ENCODE results near the gene UVRAG.
"Not testable (repeated sequence)": the region's sequence is repeated elsewhere in the genome, so short reads cannot be mapped to it uniquely, and the experiment has no call there.

The UVRAG gene

DNA sequence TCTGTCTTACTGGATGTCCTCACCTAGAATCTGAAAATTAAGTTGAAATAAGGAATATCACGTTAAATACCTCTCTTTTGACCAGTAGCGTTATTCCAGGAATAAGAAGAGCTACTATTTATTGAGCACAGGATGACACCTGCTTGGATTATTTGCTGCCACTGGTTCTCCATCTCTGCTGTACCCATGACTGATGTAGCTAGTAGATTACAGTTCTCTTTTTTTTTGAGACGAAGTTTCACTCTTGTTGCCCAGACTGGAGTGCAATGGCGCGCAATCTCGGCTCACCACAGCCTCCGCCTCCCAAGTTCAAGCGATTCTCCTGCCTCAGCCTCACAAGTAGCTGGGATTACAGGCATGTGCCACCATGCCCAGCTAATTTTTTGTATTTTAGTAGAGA lies 65.3 kb downstream of the UVRAG start:
- not testable (repeated sequence) for DNase-seq

DNA sequence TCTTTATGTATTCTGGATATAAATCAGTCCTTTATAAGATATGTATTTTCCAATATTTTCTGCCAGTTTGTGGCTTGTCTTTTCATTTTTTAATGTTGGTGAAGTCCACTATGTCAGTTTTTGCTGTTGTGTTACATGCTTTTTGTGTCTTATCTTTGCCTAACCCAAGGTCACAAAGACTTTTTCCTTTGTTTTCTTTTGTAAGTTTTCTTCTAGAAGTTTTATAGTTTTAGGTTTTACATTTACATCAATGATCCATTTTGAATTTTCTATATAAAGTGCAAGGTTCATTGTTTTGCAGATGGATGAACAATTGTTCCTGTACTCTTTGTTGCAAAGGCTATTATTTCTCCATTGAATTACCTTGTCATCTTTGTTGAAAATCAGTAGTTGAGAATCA lies 69.3 kb downstream of the UVRAG start:
- no peak for DNase-seq

DNA sequence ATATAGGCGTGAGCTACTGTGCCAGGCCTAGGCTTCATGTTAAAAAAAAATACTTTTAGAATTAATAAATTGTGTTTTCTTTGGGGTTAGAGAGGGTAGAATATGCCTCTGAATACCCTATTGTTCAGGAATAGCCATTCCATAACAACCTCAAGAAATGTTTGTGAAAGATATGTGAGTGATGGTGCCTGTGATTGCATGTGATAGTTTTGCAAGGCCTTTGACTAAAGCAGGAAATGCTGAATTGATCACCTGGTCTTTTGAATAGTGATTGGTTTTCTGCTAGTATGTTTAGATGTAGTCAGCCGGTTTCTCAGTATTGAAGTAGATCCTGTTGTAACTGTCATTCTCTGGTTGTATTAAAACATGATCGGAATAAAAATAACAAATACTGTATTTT lies 73.4 kb downstream of the UVRAG start:
- no peak for DNase-seq

DNA sequence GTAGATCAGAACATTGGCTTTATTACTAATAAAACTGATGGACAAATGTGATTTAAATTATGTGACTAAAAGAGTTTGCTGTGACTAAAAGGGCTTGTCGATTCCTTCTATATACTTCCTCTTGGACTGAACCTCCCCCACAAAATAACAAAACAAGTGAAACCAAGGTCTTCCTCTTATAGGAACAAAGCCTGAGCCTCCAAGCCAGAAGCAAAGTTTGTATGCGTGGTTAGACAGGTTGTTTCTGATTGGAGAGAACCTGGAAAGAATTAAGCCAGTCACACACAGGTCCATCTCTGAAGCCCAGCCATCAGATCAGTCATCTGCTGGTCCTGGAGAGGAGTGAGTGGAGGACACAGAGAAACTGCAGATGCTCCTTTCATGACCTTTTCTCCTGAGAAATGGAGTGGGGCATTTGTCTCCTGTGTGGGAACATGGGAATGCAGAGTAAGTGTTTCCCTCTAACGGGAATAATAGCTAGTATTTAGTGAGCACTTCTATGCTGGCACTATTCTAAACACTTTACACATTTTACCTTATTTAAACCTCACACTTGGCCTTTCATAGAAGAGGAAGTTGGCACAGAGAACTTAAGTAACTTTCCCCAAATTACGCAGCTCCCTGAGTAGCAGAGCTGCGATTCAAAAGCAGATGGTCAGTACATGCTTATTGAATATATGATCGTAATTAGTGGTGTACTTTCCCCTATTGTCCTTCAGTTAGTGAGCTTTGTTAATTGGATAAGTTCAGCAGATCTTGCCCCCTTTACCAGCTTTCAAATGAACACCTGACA lies 77.1 kb downstream of the UVRAG start:
- no peak for DNase-seq

DNA sequence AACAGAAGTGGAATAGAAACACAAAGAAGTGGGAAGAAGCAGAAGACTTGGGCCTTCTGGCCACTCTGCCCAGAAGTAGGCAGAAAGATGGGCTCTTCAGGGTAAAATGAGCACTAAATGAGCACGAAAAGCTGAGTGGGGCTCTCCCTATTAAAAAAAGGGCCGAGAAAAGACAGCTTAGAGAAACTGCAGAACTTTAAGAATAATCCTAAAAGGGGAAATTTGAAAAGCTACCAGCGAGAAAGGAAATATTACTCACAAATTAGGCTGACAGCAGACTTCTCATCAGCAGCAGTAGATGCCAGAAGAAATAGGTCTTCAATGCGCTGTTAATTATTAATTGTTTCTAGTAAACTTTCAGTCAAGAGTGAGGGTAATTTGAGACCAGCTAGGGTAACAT lies 78.2 kb downstream of the UVRAG start:
- DNase-seq = no peak

DNA sequence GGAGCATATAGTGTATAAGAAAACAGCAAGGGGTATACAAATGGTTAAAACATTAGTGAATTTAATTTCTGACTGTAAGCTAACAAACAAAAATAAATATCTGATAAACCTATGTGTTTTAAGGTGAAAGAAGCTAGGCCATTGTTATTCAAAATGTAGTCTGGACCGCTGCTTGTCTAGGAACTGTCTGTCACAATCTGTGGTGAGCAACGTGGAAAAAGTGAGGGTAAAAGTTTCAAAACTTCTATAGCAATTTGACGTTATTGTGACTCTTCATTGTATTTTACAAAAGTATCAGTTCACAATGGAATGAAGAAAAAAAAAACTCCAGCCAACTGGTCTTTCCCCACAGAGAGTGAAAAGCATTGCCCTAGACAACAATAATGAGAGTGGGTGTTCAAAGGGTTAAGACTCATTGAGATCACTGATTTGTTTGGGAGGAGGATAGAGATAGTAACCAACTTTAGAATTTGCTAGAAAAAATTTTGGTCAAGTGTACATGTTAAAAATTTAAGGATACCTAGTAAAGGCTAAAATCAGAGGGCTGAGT lies 79.1 kb downstream of the UVRAG start:
- DNase-seq = no peak

DNA sequence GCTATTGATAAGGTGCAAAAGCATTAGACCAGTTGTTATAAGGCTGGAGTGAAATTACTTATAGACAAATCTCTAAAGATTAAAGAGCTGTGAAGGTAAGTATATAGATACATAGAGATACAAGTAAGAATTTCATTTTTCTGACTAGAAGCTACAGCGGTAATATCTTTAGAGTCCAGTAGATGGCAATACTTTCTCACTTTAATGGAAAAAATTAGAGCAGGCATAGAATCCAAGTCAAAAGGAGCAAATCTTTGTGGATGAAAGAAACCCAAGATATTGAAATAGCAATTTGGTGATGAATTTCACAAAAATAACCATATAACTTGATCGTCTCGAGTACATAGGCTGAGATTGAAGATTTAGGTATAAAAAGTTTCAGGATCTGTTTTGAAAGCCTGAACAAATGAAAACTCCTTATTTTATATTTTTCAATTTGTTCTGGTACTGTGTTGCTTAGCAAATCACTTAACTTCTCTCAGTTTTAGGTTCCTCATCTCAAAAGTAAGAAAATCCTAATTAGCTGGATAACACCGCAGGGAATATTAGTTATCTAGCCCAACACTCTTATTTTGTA lies 81.9 kb downstream of the UVRAG start:
- DNase-seq = peak; percentile 59

DNA sequence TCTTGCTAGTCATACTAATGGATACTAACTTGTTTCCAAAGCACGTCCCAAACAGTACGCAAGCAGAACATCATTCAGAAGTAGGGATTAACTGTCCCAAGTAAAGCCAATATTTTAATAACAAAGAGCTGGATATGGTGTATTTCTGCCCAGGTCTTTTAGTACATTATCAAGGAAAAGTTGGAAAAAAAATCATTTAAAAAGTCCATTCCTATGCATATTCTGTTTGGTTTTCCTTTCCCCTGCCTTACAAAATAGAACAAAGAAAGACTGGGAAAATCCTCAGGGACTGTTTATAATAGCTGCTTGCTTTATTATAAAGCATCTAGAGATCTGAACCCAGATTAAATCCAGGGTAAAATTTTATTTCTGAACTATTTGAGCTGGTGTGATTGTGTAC lies 83.9 kb downstream of the UVRAG start:
- no peak for DNase-seq

DNA sequence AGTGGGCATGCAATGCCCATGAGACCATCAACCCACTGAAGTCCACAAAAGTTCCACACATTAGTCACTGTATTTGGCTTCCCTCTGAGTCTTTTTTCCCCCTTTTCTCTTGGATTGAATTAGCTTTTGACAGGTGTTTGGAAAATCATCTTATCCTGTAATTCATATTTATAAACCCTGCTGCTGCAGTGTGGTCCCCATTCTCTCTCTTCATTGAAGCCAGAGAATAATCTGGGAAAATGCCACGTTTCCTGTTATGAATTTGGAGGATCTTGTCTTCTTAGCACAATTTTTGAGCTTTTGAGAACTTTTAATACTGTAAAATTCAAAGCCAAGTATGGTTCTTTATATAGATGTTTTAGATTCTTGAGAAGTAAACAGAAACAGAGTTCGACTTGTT lies 84.8 kb downstream of the UVRAG start:
- no peak for DNase-seq

DNA sequence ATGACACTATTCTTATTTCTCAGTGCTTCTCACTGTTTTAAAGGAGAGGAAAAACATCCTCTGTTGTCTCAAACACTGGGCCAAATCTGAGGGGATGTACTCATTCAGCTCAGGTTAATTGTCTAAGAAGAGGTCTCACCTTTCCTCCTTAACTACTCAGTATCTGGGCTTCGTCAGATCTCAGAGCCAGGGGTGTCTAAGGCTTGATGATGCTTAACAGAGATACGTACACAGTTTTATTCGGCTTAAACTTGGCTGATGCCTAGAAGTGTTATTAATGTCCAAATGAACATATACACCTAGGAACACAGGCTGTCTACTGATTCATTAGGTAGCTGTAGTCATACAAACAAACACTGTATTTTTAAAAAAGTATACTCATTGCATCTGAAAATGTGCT lies 85.8 kb downstream of the UVRAG start:
- no peak for DNase-seq

DNA sequence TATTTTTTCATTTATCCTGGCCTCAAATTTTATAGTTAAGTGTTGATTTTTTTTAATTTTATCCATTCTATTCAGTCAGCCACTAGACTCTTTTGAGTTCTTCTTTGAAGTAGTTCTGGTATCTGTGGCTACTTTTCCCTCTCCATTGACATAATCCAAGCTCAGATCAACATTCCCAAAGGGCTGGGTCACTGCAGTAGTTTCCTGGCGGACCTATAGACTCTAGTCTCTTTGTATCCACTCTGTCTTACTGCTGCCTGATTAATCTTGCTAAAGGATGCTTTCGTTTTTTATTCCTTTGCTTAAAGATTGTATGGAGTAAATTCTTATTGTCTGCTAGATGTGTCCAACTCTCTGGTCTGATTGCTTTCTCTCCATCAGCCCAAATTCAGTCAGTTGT lies 87.6 kb downstream of the UVRAG start:
- peak; percentile 14 for DNase-seq

DNA sequence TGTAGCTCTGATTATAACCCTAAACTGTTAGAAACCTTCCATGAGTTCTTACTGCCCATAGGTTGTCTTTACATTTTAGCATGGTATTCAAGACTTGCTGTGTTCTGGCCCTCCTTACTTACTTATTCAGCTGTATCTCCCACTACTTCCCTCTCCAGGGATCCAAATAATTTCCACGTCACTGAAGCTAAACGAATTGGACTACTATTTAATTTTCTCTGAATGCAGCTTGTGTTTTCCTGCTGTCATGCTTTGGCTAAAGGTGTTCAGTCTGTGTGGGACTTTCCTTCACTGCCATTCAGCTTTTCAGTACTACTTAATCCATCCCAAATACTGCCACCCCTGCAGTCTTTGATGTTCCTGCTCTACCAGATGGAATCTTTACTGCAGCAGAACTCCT lies 88.3 kb downstream of the UVRAG start:
- no peak for DNase-seq

DNA sequence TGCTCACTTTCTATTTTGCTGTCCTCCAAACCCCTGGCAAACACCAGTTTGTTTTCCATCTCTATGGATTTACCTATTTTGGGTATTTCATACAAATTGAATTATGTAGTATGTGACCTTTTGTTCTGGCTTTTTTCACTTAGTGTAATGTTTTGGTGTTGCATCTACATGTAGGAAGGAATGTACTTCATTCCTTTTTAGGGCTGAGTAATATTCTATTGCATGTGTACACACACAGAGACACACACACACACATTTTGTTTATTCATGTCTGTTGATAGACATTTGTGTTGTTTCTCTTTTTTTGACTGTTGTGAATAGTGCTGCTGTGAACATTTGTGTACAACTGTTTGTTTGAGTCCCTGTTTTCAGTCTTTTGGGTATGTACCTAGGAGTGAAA lies 90.4 kb downstream of the UVRAG start:
- DNase-seq = no peak

DNA sequence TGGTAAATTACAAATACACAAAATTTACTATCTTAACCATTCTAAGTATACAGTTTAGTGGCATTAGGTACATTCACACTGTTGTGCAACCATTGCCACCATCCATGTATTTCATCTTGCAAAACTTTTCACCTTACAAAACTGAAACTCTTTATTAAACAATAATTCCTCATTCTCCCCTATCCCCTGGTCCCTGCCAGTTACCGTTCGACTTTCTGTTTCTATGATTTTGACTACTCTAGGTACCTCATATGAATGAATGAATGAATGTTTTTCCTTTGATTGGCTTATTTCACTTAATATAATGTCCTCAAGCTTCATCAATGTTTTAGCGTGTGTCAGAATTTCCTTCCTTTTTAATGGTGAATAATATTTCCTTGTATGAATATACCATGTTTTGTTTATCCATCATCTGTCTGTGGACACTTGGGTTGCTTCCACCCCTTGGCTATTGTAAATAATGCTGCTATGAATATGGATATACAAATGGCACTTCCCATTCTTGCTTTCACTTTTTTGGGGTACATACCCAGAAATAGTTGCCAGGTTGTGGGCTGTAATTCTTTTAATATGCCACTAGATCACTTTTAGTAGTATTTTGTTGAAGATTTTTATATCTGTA lies 93.0 kb downstream of the UVRAG start:
- no peak for DNase-seq

DNA sequence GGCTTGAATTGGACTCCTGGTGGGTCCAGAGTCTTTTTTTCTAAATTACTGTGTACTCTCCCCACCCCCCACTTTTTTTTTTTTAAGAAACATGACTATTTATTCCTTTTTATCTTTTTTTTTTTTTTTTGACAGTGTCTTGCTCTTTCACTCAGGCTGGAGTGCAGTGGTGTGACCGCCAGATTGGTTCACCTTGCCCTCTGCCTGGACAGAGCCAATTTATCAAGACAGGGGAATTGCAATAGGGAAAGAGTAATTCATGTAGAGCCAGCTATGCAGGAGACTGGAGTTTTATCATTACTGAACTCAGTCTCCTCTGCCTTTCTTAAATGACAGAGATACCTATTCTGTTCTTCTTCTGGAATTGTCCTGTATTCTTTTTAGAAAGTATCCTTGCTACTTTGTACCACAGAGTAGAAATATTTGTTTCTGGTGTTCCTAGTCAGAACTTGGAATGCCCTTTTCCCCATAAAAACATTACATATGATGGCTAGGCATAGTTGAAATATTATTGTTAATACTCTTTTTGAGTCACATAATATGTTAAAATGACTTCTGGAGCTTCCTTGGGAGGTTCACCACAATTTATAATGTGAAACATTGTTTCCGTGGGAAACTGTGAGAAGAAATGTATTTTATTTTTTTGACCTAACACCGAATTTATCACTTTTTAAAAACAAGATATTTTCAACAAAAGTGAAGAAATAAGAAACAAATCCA lies 95.6 kb downstream of the UVRAG start:
- DNase-seq = peak; percentile 58

DNA sequence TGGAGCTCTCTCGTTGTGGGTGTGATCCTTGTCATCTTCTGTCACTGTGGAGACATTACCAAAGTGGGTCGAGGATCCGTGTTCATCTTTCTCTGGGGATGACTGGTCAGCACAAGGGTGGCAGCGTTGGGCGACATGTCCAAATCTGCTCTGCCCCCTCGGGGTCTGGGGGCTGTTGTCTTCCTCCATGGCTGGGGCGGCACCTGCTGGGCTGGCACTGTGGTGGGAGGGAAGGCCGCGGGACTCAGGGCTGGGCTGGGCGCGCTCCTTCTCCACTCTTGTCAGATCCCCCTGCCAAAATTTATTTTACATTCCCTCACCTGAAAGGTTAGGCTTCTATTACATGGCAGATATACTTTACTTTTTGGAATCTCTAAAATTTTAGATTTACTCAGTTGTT lies 96.4 kb downstream of the UVRAG start:
- DNase-seq = no peak

DNA sequence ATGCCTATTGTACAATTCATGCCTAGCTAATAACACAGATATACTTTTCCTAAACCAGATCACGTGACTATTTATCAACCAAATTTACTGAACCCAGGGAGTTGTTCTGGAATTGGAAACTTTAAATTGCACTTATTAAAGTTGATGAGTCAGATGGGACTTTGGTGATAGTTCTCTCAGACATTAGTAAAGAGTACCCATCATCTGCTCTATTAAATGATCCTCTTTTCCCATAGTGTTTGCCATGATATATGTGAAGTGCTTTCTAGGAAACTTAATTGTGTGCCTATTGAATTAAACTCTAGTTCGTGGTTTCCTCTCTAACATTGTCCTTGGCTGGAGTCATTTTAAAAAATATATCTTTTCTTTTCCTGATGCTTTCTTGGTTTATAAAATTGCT lies 99.0 kb downstream of the UVRAG start:
- DNase-seq = no peak

DNA sequence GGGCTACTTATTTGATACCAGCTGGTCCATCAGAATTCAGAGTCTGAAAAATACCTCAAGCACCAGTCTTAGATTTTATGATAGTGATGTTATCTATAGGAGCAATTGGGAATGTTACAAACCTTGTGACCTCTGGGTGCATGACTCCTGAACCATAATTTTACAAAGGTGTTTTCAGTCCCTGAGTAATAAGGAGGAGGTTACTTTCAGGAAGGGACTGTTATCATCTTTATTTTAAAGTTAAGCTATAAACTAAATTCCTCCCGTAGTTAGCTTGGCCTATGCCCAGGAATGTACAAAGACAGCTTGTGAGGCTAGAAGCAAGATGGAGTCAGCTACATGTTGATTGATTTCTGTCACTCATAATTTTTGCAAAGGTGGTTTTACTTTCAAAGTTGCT lies 101.9 kb downstream of the UVRAG start:
- no peak for DNase-seq

DNA sequence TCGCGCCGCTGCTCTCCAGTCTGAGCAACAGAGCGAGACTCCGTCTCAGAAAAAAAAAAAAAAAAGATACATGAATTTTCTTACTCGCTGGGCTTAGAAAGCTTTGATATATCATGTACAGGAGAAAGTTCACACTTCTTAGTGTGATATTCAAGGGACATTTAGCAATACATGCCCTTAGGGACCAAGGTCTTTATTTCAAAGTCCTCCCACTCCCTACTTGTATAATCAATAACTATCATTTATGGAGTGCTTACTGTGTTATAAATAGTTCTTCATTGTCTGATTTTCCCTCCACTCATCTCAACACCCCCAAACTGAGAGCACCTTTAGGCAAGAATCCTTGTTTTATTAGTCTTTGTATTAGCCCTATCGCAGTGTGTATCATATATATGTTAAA lies 103.3 kb downstream of the UVRAG start:
- DNase-seq = no peak

DNA sequence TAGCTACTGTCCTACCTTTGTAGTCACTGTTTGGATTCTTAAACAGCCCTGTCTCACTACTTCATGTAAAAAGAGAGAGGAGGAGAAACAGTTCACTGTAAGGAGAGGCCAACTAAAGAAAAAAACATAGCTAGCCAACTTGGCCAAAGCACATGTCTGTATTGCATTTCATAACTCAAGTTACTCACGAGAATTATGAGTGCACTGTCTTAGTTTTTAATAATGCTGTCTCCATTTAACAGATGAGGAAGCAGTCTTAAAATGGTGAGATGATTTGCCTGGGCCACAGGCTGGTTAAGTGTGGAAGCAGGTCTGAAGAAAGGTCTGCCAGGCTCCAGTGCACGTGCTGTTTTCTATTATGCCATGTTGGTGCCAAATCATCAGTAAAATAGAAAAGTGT lies 104.5 kb downstream of the UVRAG start:
- DNase-seq = no peak

DNA sequence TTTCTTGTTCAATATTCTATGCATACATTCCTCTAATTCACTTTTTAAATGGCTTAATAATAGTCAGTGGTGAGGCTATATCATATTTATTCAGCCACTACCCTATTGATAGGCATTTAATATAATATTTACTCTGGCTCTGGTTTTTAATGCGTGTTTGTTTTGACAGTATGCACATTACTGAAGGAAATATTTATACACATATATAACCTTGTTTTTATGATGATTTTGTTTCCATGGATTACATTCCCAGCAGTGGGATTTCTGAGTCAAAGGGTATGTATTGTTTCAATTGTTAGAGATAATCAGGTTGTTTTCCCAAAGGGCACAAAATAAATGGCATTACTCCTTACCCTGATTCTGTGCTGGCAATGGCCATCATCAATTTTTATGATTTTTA lies 105.8 kb downstream of the UVRAG start:
- DNase-seq = no peak

DNA sequence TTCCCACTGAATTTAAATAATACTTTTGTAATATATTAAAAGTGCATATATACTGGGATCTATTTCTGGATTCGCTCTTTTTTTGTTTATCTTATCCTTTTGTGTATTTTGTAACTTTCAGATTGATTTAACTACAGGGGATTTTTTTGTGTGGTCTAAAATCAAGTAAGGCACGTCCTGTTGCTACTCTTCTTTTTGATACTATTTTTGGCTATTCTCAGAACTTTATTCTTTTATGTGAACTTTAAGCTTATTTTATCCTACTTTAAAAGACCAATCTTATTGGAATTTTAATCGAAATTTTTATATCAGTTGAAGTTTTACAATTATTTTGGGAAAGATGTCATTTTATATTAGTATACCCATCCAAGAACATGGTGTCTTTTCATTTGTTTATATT lies 106.8 kb downstream of the UVRAG start:
- no peak for DNase-seq

Data from fibroblast of skin of scalp (primary cell).